Measurements from ENCODE around the gene STUM. TPM values are rescaled to one million over a fixed set of nuclear protein-coding genes. Genes with fewer than 3 reads are reported as not detected.

STUM gene
- total and polyA plus RNA-seq, 2 of the 8 experiments (the other 6 are each of a cell fraction or from before 2014, with no cell fraction given), result 0.76 to 1.2 TPM

GRCh38 chr1:226649780-226650179 lies 101.2 kb downstream of the STUM start:
- H2BK15ac ChIP-seq (ENCODE audit: low read length), result no peak overlapping the region
- no peak for FAIRE-seq
- H4K91ac ChIP-seq (replicated peaks; ENCODE audit: insufficient read length, low read length), result peak overlapping the region; percentile 14
- H3K79me2 ChIP-seq (ENCODE audit: control insufficient read depth in 1 of 2, insufficient read depth in 2 of 2, low read length in 2 of 2), result no peaks in the 10 kb centered on the region
- CTCF ChIA-PET (ENCODE audit: partially characterized antibody), result interaction anchor here (0.5 to 6.1 kb wide), 16 partner anchors 9 to 500 kb away, joined by 3 to 27 read pairs (median 4); no protein-coding TSS in a partner anchor
- no peak overlapping the region for H2BK120ac ChIP-seq (replicated peaks; ENCODE audit: low read depth, low read length)
- H3K56ac ChIP-seq (replicated peaks; ENCODE audit: insufficient read length, low read depth, low read length), result no peak overlapping the region
- H2AFZ ChIP-seq (ENCODE audit: low read length), result no peak overlapping the region
- H3K9me3 ChIP-seq (ENCODE audit: insufficient read depth in 2 of 2, low read depth in 1 of 2, low read length in 1 of 2), result no peaks in the 10 kb centered on the region
- WGBS, 2 experiments (ENCODE audit: extremely low coverage in 1 of 2, insufficient coverage in 1 of 2, insufficient read length in 1 of 2, insufficient replicate concordance in 2 of 2, low coverage in 1 of 2, low lambda C conversion rate in 2 of 2, missing lambda C conversion rate in 1 of 2), result 73% methylated on average over 7 of the region's 7 CpGs; no CpG with 5 or more reads in 1 of the 2 experiments
- no peak overlapping the region; the same call in 1 of the 2 replicates for H2BK20ac ChIP-seq (ENCODE audit: low read length)
- TF ChIP-seq CTCF (IDR thresholded peaks at IDR 0.05; ENCODE audit: control extremely low read depth in 1 of 3, insufficient read depth in 1 of 3, low read depth in 1 of 3, low read length in 3 of 3), result peak in 2 of 3 experiments; percentile 44 to 57; a peak in 3 of 4 replicates
- TF ChIP-seq EZH2 (IDR thresholded peaks at IDR 0.05; ENCODE audit: low read depth, low read length, severe bottlenecking), result no peak
- TF ChIP-seq MAX (IDR thresholded peaks at IDR 0.05), result peak; percentile 30; the same call in 1 of the 2 replicates
- TF ChIP-seq KDM5A (IDR thresholded peaks at IDR 0.05; ENCODE audit: low read length), result no peak
- TF ChIP-seq RAD21 (IDR thresholded peaks at IDR 0.05 in 1 of 2, conservative IDR thresholded peaks at IDR 0.05 in 1 of 2; ENCODE audit: low read depth in 2 of 2, low read length in 2 of 2), result peak; percentile 62 to 70
- no peak overlapping the region for H3K9ac ChIP-seq (replicated peaks in 1 of 4; ENCODE audit: extremely low read depth in 1 of 4, low read depth in 3 of 4, low read length in 3 of 4)
- H3K23me2 ChIP-seq (ENCODE audit: low read depth, low read length), result no peaks in the 10 kb centered on the region
- H4K8ac ChIP-seq (ENCODE audit: extremely low read depth, insufficient read depth, low read length), result no peak overlapping the region
- no peak overlapping the region for H3K23ac ChIP-seq (ENCODE audit: insufficient read length)
- no peak for DNase-seq (ENCODE audit: low read depth in 1 of 2, low spot score in 2 of 2)
- no peaks in the 10 kb centered on the region for H3K36me3 ChIP-seq (ENCODE audit: control insufficient read depth in 2 of 4, insufficient read depth in 4 of 4, low read length in 3 of 4)
- no peak overlapping the region for H3K14ac ChIP-seq (ENCODE audit: insufficient read length)
- H3K79me1 ChIP-seq (ENCODE audit: low read depth, low read length), result no peaks in the 10 kb centered on the region
- no peak overlapping the region for H2BK5ac ChIP-seq (ENCODE audit: low read depth, low read length)
- H3K4me2 ChIP-seq (ENCODE audit: insufficient read depth in 1 of 2, low read depth in 2 of 2, low read length in 2 of 2), result no peak overlapping the region
- H2BK12ac ChIP-seq (ENCODE audit: low read depth, low read length), result no peak overlapping the region
- H2AK5ac ChIP-seq (ENCODE audit: low read depth, low read length), result no peak overlapping the region
- no peaks in the 10 kb centered on the region; a peak in 1 of 7 replicates for H3K27me3 ChIP-seq (replicated peaks in 1 of 4; ENCODE audit: control insufficient read depth in 3 of 4, extremely low read depth in 1 of 4, insufficient read depth in 3 of 4, low read length in 3 of 4)
- H4K20me1 ChIP-seq (replicated peaks in 1 of 2; ENCODE audit: control insufficient read depth in 1 of 2, insufficient read depth in 2 of 2, low read length in 2 of 2), result peaks cover 0 to 4% of the 10 kb centered on the region in 2 experiments
- no peak overlapping the region for H3K27ac ChIP-seq (ENCODE audit: low read depth, low read length)
- no peak overlapping the region for H3K4me3 ChIP-seq (ENCODE audit: extremely low read depth in 1 of 4, insufficient read depth in 2 of 4, low read depth in 3 of 4, low read length in 4 of 4)
- no peak overlapping the region for H3K4ac ChIP-seq (replicated peaks; ENCODE audit: insufficient read length, low read depth, low read length)
- POLR2A ChIA-PET (ENCODE audit: partially characterized antibody), result interaction anchor here (0.7 kb wide), 1 partner anchor 347 kb away, joined by 4 read pairs; no protein-coding TSS in a partner anchor
- H3K18ac ChIP-seq (ENCODE audit: extremely low read depth, low read length), result no peak overlapping the region
- H4K5ac ChIP-seq (ENCODE audit: insufficient read length, low read depth, low read length), result no peak overlapping the region
- H3K4me1 ChIP-seq (replicated peaks in 1 of 4; ENCODE audit: control insufficient read depth in 3 of 4, insufficient read depth in 4 of 4, low read length in 3 of 4), result peaks cover 4 to 18% (median 13%) of the 10 kb centered on the region in 4 experiments

Measured in H1 (cell line).